HuH-7 (cell line): ENCODE results near the gene CCDC184.
"Not testable (repeated sequence)": the region's sequence is repeated elsewhere in the genome, so short reads cannot be mapped to it uniquely, and the experiment has no call there.

Source experiments
- DNase-seq: peaks from one replicate; pipeline ENCODE4 v3.0.0; 2011; ENCODE audit warnings: low spot score

The CCDC184 gene

GRCh38 chr12:48203192-48203591 is 19.7 kb downstream of the CCDC184 start, which contains the start of gene OR10AD1:
OR10AD1 (minus strand) TSS chr12:48203292; CDS start chr12:48203292, 0 bp downstream.
- no peak for DNase-seq

GRCh38 chr12:48209495-48209894 is 26.1 kb downstream of the CCDC184 start:
- not testable (repeated sequence) for DNase-seq

- no peak for DNase-seq
Observed at GRCh38 chr12:48216785-48217184, 33.3 kb downstream of the CCDC184 start.

- DNase-seq, result no peak
Observed at GRCh38 chr12:48219631-48220030, 36.2 kb downstream of the CCDC184 start.

- DNase-seq, result no peak
Observed at GRCh38 chr12:48220701-48221100, 37.3 kb downstream of the CCDC184 start.

- no peak for DNase-seq
Observed at GRCh38 chr12:48221645-48222044, 38.2 kb downstream of the CCDC184 start.

- not testable (repeated sequence) for DNase-seq
Observed at GRCh38 chr12:48224533-48224932, 41.1 kb downstream of the CCDC184 start.

- DNase-seq, result not testable (repeated sequence)
Observed at GRCh38 chr12:48231169-48231958, 47.9 kb downstream of the CCDC184 start.
